Measurements from ENCODE around the gene IGF2R.

- TF ChIP-seq CTCF (IDR thresholded peaks at IDR 0.05; ENCODE audit: low read depth, low read length, poor library complexity, severe bottlenecking) (no peak), EZH2phosphoT487 (IDR thresholded peaks at IDR 0.05; ENCODE audit: borderline replicate concordance, low read length) (no peak)
Measured at GRCh38 chr6:160044687-160045086, 75.8 kb downstream of the IGF2R start.
